ENCODE measurements around the gene ALPK1. TPM values are rescaled to one million over a fixed set of nuclear protein-coding genes. Genes with fewer than 3 reads are reported as not detected.
"Not testable (repeated sequence)": the region's sequence is repeated elsewhere in the genome, so short reads cannot be mapped to it uniquely, and the experiment has no call there.

ALPK1 gene
- total RNA-seq, 1 donor from 2014 or later, result 7.1 TPM

DNA sequence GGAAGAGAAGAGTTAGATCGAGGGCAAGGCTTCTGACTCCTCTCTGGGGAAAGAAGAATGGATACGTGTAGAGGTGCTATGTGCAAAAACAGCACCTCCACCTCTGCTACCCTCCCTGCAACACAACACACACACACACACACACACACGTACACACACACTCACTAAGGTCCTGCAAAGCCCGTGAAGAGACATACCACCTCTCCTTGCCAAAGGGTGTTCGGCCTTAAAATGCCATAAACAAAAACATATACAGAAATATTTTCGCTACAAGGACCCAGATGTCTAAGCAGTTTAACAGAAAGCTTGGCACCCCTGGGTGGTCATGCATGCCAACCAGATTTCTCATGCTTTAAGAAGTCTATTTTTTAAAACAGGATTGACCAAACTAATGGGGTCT, 13.0 kb upstream of the ALPK1 start:
- DNase-seq (ENCODE audit: low read depth, low spot score), result no peak

DNA sequence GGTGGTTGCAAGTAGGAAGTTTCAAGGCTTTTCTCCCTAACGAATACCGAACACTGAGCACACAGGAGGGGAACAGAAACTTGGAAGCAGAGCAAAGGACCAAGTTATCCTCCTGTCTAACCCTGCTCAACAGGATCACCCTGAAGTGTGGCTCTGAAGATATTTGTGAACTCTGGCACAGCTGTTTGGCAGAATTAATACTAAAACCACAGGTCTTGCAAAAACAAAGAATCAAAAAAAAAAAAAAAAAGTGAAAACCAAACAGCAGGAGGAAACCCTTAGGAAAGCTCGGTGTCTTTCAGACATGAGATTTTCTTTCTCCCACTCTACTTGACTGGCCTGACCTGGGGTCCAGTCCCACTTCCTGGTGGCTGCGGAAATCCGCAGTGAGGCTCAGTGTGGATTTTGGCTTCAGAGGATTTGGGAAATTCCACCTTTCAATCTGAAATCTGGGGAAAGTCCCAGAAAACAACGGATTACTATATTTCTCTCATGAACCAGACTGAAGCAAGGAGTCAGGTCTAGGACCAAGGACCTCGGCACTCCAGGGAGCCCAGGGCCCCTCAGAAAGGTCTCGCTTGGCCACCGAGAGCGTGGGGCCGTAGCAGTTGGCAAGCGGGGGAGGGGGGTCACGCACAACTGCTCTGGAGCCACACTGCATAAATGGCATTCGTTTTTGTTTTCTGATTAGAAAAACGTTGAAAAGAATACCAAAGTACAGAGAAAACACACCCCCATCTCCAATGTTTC, 12.3 kb upstream of the ALPK1 start:
- no peak for DNase-seq (ENCODE audit: low read depth, low spot score)

DNA sequence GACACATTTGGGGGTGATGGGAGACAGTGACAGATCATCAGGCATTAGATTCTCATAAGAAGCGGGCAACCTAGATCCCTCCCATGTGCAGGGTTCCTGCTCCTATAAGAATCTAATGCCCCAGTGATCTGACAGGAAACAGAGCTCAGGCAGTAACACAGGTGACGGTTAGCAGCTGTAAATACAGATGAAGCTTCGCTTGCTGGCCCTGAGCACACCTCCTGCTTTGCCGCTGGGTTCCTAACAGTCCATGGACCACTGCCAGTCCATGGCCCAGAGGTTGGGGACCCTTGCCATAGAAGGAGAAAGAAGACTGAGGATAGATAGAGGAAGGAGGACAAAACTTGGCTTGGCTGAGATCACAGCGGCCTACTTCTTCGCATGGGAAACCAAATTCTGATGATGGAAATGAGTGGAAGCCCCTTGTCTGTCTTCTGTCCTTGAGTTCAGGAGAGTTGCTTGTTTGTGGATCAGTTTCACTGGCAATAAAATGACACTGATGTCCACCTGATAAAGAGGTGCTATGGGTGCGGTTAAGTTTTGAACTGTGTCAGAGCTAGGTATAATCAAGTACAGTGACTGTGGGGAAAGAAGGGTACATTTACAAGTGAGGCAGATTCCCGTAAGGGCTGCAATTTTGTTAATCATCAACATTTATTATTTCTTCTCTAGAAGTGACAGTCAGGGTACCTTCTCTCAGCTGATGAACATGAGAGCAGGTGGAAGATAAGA, 9.7 kb upstream of the ALPK1 start:
- no peak for DNase-seq (ENCODE audit: low read depth, low spot score)

DNA sequence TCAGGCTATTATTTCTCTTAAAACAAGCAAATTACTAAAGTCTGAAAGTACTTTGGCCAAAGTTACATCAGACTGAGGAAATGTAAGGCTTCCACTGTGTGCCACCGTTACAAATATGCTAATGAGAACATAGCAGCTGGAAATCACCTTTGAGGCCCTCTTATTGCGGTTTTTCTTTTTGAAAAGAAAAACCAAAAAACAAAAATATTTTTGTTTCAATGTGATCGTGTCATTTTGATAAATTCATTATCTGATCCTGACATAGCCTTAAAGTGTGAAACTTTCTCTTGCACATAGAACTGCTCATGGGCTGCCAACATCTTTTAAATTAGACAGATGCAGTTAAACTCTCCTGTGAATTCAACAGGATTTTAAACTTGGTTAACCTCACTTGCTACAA, 8.7 kb upstream of the ALPK1 start:
- DNase-seq (ENCODE audit: low read depth, low spot score), result no peak

DNA sequence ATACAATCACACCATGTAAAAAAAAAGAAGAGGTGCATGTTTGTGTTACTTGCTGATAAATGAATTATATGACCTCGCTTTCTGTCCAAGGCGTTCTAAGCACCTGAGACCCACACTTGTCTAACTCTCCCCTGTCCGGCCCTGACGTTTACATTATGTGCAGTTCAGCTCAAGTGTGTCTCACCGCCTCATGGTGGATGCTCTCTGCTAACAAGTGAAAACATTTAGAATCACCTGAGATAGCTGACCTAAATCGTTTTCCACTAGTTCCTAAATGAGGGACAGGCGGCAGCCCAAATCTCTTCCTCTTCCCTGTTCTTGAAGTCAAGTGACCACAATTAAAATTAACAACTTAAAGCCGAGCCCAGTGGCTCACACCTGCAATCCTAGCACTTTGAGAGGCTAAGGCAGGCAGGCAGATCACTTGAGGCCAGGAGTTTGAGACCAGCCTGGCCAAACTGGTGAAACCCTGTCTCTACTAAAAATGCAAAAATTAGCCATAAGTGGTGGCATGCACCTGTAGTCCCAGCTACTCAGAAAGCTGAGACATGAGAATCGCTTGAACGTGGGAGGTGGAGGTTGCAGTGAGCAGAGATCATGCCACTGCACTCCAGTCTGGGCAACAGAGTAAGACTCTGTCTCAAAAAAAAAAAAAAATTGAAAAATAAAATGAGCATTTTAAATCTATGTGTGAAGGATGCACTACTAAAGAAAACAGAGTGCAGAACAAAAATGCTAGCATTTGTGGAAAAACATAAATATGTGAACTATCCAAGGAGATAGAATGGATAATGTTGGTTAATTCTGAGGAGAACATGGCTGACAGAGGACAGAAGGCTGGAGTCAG, 7.5 kb upstream of the ALPK1 start:
- no peak for DNase-seq (ENCODE audit: low read depth, low spot score)

DNA sequence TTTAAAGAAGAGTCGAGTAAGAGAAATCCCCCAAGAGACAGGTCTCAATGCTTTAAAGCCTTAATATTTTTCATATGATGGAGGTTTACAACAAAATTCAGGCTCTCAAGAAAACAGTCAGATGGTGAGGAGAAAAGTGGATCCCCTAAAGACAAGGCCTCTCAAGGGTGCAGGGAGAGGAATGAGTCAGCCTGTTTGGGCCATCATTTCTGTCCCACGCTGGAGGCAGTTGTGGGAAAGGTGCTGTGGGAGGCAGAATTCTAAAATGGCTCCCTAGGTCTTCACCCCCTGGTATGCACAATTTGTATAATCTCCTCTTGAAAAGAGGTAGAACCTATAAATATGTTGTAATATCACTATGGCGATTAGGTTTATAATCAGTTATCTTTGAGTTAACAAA, 6.8 kb upstream of the ALPK1 start:
- DNase-seq (ENCODE audit: low read depth, low spot score), result no peak

DNA sequence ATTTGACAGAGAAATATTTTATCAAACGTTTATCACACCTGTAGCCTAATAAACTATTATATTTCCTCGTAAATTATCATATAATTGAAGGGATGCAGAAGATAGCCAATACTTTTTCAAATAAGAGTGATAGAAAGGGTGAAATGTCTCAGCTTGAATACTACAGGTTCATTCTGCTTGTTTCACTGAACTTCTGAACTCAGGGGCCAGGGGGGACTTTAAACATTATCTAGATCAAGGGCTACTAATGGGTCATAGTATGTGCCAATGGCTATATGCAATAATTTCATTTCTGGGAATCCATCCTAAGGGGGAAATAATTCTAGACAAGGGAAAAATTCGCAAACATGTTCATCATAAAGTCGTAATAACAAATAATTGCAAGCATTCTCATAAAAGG, 2.6 kb downstream of the ALPK1 start:
- no peak for DNase-seq (ENCODE audit: low read depth, low spot score)

DNA sequence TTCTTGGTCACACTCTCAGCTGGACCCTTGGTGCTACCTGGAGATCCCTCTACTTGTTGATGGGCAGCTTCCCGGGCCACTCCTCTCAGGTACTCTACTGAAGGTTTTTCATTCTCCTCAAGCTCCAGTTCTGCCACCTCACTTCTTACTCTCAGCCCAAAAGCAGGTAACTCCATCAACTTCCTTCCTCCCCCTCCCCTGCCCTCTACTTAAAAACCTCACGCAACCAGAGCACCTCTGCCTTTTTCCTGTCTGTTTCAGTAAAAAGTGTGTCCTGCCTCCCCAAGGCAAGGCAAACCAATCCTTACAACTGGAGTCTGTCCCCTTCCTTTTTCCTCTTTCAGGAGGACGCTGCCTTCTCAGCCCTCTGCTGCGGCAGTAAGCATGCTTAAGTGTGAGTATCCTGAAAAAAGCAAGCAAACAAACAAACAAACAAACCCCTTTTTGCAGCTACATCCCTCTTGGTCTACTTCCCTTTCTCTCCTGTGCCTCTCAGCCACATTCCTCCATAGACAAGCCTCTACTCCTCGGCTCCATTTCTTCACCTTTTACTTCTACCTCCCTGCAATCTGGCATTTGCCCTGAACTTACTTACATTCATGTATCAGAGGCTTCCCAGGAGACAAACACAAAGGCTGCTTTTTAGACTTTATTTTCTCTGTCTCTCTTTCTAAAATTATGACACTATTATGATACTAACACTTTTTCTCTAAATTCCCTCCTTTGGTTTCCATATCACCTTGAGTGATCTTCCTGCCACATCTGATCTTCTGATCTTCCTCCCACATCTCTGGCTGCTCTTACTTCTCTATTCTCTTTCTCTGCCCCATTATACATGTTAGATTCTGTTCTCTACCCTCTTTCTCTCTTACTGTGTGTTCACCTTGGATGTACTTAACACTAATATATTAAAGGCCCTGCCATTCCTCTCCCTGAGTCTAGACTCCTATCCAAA, 5.4 kb downstream of the ALPK1 start:
- no peak for DNase-seq (ENCODE audit: low read depth, low spot score)

DNA sequence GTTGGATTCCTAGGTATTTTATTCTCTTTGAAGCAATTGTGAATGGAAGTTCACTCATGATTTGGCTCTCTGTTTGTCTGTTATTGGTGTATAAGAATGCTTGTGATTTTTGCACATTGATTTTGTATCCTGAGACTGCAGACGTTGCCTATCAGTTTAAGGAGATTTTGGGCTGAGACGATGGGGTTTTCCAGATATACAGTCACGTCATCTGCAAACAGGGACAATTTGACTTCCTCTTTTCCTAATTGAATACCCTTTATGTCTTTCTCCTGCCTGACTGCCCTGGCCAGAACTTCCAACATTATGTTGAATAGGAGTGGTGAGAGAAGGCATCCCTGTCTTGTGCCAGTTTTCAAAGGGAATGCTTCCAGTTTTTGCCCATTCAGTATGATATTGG, 8.3 kb downstream of the ALPK1 start:
- not testable (repeated sequence) for DNase-seq (ENCODE audit: low read depth, low spot score)

DNA sequence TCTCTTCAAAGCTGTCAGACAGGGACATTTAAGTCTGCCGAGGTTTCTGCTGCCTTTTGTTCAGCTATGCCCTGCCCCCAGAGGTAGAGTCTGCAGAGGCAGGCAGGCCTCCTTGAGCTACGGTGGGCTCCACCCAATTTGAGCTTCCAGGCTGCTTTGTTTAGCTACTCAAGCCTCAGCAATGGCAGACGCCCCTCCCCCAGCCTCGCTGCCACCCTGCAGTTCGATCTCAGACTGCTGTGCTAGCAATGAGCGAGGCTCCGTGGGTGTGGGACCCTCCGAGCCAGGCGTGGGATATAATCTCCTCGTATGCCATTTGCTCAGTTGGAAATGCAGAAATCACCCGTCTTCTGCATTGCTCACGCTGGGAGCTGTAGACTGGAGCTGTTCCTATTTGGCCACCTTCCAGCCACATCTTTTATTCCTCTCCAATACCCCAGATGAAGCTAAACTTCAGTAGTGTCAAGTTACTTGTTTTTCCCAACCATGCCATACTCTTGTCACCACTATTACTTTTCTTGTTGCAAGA, 12.2 kb downstream of the ALPK1 start:
- DNase-seq (ENCODE audit: low read depth, low spot score), result not testable (repeated sequence)

DNA sequence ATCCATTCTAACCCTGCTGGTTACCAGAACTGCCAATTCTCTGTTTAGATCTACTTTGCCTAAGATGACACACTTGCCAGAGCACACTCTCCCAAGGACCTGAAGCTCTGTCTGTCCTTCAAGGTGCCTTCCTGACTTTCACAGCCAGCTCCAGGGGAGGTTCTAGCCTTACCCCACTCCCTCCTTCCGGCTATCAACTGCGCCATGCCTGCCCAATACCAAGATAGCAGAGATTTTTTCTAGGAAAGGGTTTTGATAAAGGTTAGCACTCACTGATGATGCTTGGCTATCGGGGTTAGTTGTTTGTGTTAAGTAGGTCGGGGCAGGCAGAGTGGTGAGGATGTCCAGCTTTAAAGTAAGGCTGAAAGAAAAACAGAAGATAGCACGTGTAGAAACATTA, 14.3 kb downstream of the ALPK1 start:
- no peak for DNase-seq (ENCODE audit: low read depth, low spot score)

DNA sequence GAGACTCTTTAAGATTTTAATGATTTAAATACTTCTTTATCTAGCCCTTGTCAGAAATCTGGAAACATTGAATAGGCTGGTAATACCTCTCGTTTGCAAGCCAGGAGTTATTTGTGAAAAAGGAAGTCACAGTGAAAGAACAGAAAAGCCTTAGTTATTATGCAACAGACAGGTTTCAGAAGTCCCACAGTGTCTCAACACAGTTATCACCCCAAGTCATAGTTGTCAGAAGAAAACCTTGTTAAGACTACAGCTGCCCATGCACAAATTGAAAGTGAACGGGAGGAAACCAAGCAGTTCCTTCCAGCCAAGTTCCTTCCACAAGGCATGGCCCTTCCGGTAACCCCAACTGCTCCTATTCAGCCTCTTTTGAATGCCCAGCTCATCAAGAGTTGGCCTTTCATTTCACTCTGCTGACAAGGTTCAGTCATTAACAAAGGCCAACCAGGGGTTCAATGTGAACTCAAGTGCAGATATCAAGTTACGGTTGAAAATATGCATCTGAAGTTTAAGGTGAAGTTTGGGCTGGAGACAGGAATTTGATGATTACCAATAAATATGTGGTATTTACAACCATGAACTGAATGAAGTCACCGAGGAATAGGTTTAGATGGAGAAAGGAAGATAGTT, 15.6 kb downstream of the ALPK1 start:
- no peak for DNase-seq (ENCODE audit: low read depth, low spot score)

DNA sequence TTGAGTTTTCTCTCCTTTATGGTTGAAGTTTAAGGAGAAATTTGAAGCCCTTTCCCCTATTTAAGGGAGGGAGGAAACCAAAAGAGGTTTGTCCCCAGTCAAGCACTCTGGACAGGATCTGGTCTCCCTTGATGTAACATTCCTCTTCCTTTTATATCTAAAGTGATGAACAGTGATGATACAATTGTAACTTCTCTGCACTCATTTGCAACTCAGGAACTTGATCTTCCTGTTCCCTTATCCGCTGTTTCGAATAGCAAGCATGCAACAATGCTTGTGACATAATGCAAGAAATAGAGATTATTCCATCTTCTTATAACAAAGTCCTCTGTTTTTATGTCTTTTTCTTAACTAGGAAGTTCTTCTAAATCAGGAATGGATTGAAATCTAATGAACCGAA, 18.3 kb downstream of the ALPK1 start:
- DNase-seq (ENCODE audit: low read depth, low spot score), result no peak

DNA sequence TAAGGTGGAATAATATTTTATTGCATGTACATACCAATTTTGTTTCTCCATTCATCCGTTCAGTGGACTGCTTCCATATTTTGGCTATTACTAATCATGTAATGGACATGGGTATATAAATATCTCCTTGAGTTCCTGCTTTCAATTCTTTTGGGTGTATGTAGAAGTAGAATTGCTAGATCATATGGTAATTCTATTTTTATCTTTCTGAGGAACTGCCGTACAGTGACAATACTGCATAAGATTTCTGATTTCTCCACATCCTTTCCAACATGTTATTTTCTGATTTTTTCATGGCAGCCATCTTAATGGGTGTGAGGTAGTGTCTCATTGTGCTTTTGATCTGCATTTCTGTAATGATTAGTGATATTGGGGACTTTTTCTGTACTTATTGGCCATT, 19.2 kb downstream of the ALPK1 start:
- no peak for DNase-seq (ENCODE audit: low read depth, low spot score)

DNA sequence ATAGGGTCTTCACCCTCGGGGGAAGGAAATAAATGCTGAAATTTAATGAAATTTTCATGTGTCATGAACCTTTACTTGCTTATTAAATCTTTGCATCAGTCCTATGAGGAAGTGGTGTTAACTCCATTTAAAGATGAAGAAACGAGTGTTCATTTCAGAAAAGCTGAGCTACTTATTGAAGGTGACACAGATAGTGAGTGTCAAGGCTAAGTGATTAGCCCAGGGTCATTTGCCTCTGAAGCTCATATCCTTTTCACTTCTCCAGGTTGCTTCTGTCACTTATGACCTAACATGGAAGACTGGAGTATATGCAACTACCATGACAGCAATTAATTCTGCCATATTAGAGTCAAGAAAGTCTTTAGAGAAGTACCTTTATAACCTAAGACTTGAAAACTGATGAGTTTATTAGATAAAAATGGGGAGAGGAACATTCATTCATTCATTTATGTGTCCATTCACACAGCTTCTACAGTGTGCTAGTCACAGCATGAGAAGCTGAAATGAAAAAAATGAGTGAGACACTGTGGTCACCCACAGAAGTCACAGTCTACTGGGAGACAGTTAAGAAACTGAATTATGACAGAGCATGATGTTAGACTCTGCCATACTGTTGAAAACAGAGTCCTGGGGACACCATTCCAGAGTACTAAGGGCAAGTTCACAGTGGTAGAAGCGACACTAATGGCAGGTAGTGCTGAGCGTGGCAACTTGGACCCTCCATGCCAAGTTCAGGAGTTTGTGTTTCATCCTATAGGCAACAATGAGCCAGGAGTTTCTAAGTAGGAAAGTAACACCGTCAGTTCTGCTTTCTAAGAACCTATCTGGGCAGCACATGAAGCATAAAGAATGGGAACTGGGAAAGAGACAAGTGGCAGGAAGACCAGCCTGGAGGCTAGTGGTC, 21.3 kb downstream of the ALPK1 start:
- no peak for DNase-seq (ENCODE audit: low read depth, low spot score)

DNA sequence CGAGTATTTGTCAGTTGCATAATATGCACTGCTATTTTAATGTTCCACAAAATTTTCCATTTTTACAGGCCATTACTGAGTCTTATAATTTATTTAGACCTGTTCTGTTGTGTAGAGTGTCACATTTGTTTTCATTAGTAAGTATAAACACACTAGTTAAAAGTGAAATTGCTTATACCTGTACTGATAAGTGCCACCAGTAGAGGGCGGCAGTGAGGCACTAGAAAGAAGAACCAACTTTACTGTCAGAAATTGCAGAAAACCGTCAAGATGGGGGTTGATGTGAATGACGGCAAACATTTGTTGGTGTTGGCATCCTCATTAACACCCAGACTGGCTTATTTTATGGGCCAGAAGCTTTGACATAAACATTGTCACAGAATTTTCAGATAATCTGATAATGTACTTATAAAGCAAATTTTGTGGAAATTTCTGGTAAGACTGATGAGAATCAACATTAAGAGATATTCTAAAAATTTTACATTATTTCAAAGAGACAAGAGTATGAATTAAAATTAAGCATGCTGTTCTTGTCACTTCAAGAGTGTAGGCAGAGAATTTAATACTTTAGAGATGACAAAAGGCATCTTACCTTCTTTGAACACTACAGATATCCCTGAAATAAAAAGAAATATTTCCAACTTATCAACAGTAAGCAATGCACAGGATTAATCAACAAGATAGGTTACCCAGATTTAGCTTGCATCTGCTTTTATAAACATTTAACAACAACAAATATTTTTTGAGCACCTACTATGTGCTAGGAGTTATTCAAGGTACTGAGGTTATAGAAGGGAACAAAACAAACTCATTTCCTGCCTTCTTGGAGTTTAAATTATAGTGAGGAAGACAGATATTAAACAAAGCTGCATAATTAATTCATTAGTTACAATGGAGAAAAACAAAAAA, 24.9 kb downstream of the ALPK1 start:
- peak; percentile 11 for DNase-seq (ENCODE audit: low read depth, low spot score)

DNA sequence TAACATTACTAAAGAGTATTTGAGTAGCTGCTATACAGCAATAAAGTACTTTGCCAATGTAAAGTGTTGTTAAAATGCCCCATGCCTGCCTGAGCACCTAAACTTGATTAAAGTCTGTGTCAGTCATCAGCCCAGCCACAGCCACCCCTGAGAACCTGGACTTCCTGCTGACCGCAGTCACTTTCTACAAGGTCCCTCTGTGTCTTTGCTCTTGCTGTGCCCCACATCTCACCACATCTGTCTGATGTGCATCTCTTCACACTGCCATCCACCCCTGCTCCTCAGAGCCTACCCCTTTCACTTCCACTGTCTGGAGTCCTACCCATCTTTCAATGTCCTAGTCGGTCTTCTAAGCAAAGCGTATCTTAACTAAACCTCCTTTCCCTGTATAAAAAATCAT, 25.7 kb downstream of the ALPK1 start:
- no peak for DNase-seq (ENCODE audit: low read depth, low spot score)

DNA sequence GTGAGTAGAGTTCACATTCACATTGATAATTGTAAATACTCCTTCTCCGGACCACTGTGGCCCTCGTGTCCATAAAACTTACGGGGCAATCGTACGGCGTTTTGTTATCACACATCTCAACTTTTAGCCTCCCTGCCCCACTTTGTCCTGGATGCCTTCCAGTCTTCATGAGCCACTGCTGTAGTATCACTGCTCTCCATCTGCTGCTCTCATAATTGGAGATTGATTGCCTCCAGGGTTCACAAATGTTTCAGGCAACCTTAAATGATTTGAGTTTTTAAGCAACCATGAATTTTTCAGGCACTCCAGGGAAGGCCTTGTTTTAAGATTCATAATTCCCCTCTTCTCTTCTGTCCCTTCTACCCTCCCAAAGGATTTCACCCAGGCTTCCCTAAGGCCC, 28.4 kb downstream of the ALPK1 start:
- no peak for DNase-seq (ENCODE audit: low read depth, low spot score)

All from pulmonary artery endothelial cell (primary cell).